Measurements from ENCODE around the gene PITPNC1.
"Not testable (repeated sequence)": the region's sequence is repeated elsewhere in the genome, so short reads cannot be mapped to it uniquely, and the experiment has no call there.

Gene PITPNC1

GRCh38 chr17:67401598-67402504 lies 24.8 kb downstream of the PITPNC1 start:
- H3K4me3 ChIP-seq (ENCODE audit: low read depth, low read length) = no peak overlapping the region
- TF ChIP-seq CTCF (IDR thresholded peaks at IDR 0.05; ENCODE audit: low read depth, low read length) = no peak

GRCh38 chr17:67403065-67403464 lies 26.0 kb downstream of the PITPNC1 start:
- TF ChIP-seq CTCF (IDR thresholded peaks at IDR 0.05; ENCODE audit: low read depth, low read length) = no peak
- H3K4me3 ChIP-seq (ENCODE audit: low read depth, low read length) = no peak overlapping the region

GRCh38 chr17:67403483-67403882 lies 26.4 kb downstream of the PITPNC1 start:
- no peak for TF ChIP-seq CTCF (IDR thresholded peaks at IDR 0.05; ENCODE audit: low read depth, low read length)
- no peak overlapping the region for H3K4me3 ChIP-seq (ENCODE audit: low read depth, low read length)

GRCh38 chr17:67408455-67408830 lies 31.4 kb downstream of the PITPNC1 start:
- not testable (repeated sequence) for H3K4me3 ChIP-seq (ENCODE audit: low read depth, low read length)

GRCh38 chr17:67411397-67411796 lies 34.3 kb downstream of the PITPNC1 start:
- no peak overlapping the region for H3K4me3 ChIP-seq (ENCODE audit: low read depth, low read length)
- no peak for TF ChIP-seq CTCF (IDR thresholded peaks at IDR 0.05; ENCODE audit: low read depth, low read length)

- no peak for TF ChIP-seq CTCF (IDR thresholded peaks at IDR 0.05; ENCODE audit: low read depth, low read length)
- no peak overlapping the region for H3K4me3 ChIP-seq (ENCODE audit: low read depth, low read length)
These were observed 35.0 kb downstream of the PITPNC1 start for GRCh38 chr17:67412032-67412431.

GRCh38 chr17:67412941-67413340 lies 35.9 kb downstream of the PITPNC1 start:
- H3K4me3 ChIP-seq (ENCODE audit: low read depth, low read length) = no peak overlapping the region
- no peak for TF ChIP-seq CTCF (IDR thresholded peaks at IDR 0.05; ENCODE audit: low read depth, low read length)

- H3K4me3 ChIP-seq (ENCODE audit: low read depth, low read length) = no peak overlapping the region
- no peak for TF ChIP-seq CTCF (IDR thresholded peaks at IDR 0.05; ENCODE audit: low read depth, low read length)
These were observed 36.3 kb downstream of the PITPNC1 start for GRCh38 chr17:67413388-67413787.

Measured in WI38 (cell line).